HG02759 (cell line): ENCODE measurements around the gene CLEC1A.
"Not testable (repeated sequence)": the region's sequence is repeated elsewhere in the genome, so short reads cannot be mapped to it uniquely, and the experiment has no call there.

Source experiments
- ATAC-seq: cut with Tn5 transposase; IDR thresholded peaks from one replicate; pipeline ENCODE4 v1.9.1; 2021; ENCODE audit warnings: mild to moderate bottlenecking, moderate library complexity; ENCODE audit not compliant: unreplicated experiment

The CLEC1A gene

GRCh38 chr12:10052193-10052913 is 46.4 kb downstream of the CLEC1A start:
- ATAC-seq, result peak; percentile 66

GRCh38 chr12:10048526-10048925 is 50.3 kb downstream of the CLEC1A start:
- ATAC-seq, result no peak

- no peak for ATAC-seq
These were observed 56.6 kb downstream of the CLEC1A start for GRCh38 chr12:10042167-10042566.

- no peak for ATAC-seq
These were observed 64.8 kb downstream of the CLEC1A start for GRCh38 chr12:10033783-10034545.

GRCh38 chr12:10031771-10032175 is 67.0 kb downstream of the CLEC1A start:
- ATAC-seq, result no peak

- ATAC-seq, result no peak
These were observed 67.5 kb downstream of the CLEC1A start for GRCh38 chr12:10031321-10031720.

GRCh38 chr12:10030446-10030845 is 68.3 kb downstream of the CLEC1A start, which contains the start of gene CLEC9A:
TSS of gene CLEC9A (plus strand) at chr12:10030682. CDS start at chr12:10052688, 22,006 bp downstream.
- no peak for ATAC-seq

- no peak for ATAC-seq
These were observed 71.1 kb downstream of the CLEC1A start for GRCh38 chr12:10027721-10028120.

GRCh38 chr12:10027311-10027710 is 71.5 kb downstream of the CLEC1A start:
- no peak for ATAC-seq

- ATAC-seq, result not testable (repeated sequence)
These were observed 72.1 kb downstream of the CLEC1A start for GRCh38 chr12:10026666-10027065.

GRCh38 chr12:10025236-10025635 is 73.5 kb downstream of the CLEC1A start:
- ATAC-seq, result no peak

GRCh38 chr12:10021342-10021741 is 77.4 kb downstream of the CLEC1A start:
- no peak for ATAC-seq
